Osteoblast (primary cell): ENCODE results near the gene LUZP1. TPM values are rescaled to one million over a fixed set of nuclear protein-coding genes. Genes with fewer than 3 reads are reported as not detected.

ENCODE experiments used
- DNase-seq: peaks from one replicate; pipeline ENCODE4 v3.0.0; 2011; ENCODE audit warnings: low spot score, mixed read lengths; ENCODE audit not compliant: insufficient read length; ENCODE audit errors: missing footprints
- H2AFZ ChIP-seq: 2 replicates; pipeline ENCODE4 v1.6.0; 2011; ENCODE audit warnings: mild to moderate bottlenecking, low read length
- H3K27ac ChIP-seq: 2 replicates; pipeline ENCODE4 v1.5.1; 2011; ENCODE audit warnings: mild to moderate bottlenecking, low read depth, low read length, moderate library complexity
- H3K27me3 ChIP-seq: 2 replicates; pipeline ENCODE4 v1.6.0; 2012; ENCODE audit warnings: mild to moderate bottlenecking, control low read depth, inconsistent platforms, low read length, moderate library complexity; ENCODE audit not compliant: insufficient read depth
- H3K36me3 ChIP-seq: 2 replicates; pipeline ENCODE4 v1.5.1; 2011; ENCODE audit warnings: mild to moderate bottlenecking, low read length, control low read depth, moderate library complexity; ENCODE audit not compliant: insufficient read depth
- H3K4me1 ChIP-seq: 2 replicates; pipeline ENCODE4 v1.5.1; 2011; ENCODE audit warnings: mild to moderate bottlenecking, low read length, control low read depth, moderate library complexity; ENCODE audit not compliant: insufficient read depth
- H3K4me2 ChIP-seq: 2 replicates; pipeline ENCODE4 v1.6.0; 2011; ENCODE audit warnings: mild to moderate bottlenecking, low read length; ENCODE audit not compliant: insufficient read depth
- H3K4me3 ChIP-seq: fragments of 200-600 bp; sonication (generic); 3 replicates; pipeline ENCODE4 v1.5.1; 2012; ENCODE audit warnings: mild to moderate bottlenecking, low read length, inconsistent platforms; ENCODE audit not compliant: insufficient read depth
- H3K79me2 ChIP-seq: 2 replicates; pipeline ENCODE4 v1.6.0; 2012; ENCODE audit warnings: mild to moderate bottlenecking, low read length, control low read depth, inconsistent platforms; ENCODE audit not compliant: insufficient read depth
- H3K9me3 ChIP-seq: 2 replicates; pipeline ENCODE4 v1.5.1; 2011; ENCODE audit warnings: low read depth, low read length, control low read depth
- H4K20me1 ChIP-seq: 2 replicates; pipeline ENCODE4 v1.6.0; 2012; ENCODE audit warnings: mild to moderate bottlenecking, low read length, control low read depth; ENCODE audit not compliant: insufficient read depth
- CTCF ChIP-seq: IDR thresholded peaks from 2 replicates; pipeline ENCODE4 v1.5.1; 2011; ENCODE audit warnings: mild to moderate bottlenecking, low read depth, low read length, moderate library complexity; ENCODE audit errors: extremely low read depth
- total RNA-seq: library from RNA; depleted of rRNA; stranded (reverse); fragments of >200 nt; gene quantifications from 2 replicates; pipeline ENCODE4 v1.2.3, GENCODE V29; 2012

LUZP1 gene
- total RNA-seq, 1 donor = 30.0 TPM

GRCh38 chr1:23111600-23112535, 56.8 kb downstream of the LUZP1 start:
- no peak for TF ChIP-seq CTCF
- H3K79me2 ChIP-seq = peaks cover 95% of the 10 kb centered on the region
- no peaks in the 10 kb centered on the region for H3K9me3 ChIP-seq
- H3K4me1 ChIP-seq = peaks cover 12% of the 10 kb centered on the region
- no peak overlapping the region for H2AFZ ChIP-seq
- no peaks in the 10 kb centered on the region for H3K27me3 ChIP-seq
- H3K27ac ChIP-seq = no peak overlapping the region
- peak; percentile 54 for DNase-seq
- H4K20me1 ChIP-seq = peaks cover 16% of the 10 kb centered on the region
- H3K4me2 ChIP-seq = no peak overlapping the region
- H3K4me3 ChIP-seq = no peak overlapping the region
- H3K36me3 ChIP-seq = peaks cover 19% of the 10 kb centered on the region

DNA sequence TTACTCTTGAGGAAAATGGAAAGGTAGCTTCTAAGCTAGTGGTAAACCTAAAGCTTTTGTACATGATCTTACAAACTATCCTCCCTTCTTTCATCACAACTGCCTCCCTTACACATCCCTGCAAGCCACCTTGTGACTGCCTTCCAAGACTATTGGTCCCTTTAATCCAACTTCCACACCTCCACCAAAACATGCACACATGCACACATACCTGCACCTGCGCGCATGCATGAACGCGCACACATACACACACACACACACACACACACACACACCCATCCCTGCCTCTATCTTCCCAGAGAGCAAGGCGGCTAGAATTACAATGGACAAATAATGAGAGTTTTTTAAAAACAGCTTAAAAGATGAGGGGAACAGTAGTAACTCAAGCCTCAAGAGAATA, 58.3 kb downstream of the LUZP1 start:
- Histone ChIP-seq H3K27me3 (no peaks in the 10 kb centered on the region), H2AFZ (no peak overlapping the region), H3K4me3 (no peak overlapping the region), H3K79me2 (peaks cover 88% of the 10 kb centered on the region), H3K27ac (no peak overlapping the region), H3K4me1 (peaks cover 12% of the 10 kb centered on the region), H3K4me2 (no peak overlapping the region), H3K9me3 (no peaks in the 10 kb centered on the region), H3K36me3 (peaks cover 23% of the 10 kb centered on the region), H4K20me1 (peaks cover 14% of the 10 kb centered on the region)
- no peak for DNase-seq
- no peak for TF ChIP-seq CTCF

GRCh38 chr1:23108918-23109533, 59.6 kb downstream of the LUZP1 start:
- no peak overlapping the region for H2AFZ ChIP-seq
- DNase-seq = no peak
- H3K4me1 ChIP-seq = peaks cover 3% of the 10 kb centered on the region
- no peak overlapping the region for H3K27ac ChIP-seq
- H3K4me3 ChIP-seq = no peak overlapping the region
- peaks cover 83% of the 10 kb centered on the region for H3K79me2 ChIP-seq
- H3K27me3 ChIP-seq = no peaks in the 10 kb centered on the region
- H3K36me3 ChIP-seq = peaks cover 23% of the 10 kb centered on the region
- TF ChIP-seq CTCF = no peak
- H3K9me3 ChIP-seq = no peaks in the 10 kb centered on the region
- no peak overlapping the region for H3K4me2 ChIP-seq
- H4K20me1 ChIP-seq = peaks cover 14% of the 10 kb centered on the region
